Measurements from ENCODE around the gene TSPAN19. TPM values are rescaled to one million over a fixed set of nuclear protein-coding genes. Genes with fewer than 3 reads are reported as not detected.

Gene TSPAN19
- total and polyA plus RNA-seq, 9 of the 15 experiments (the other 6 are each of a cell fraction or from before 2014, with no cell fraction given), result not detected

GRCh38 chr12:84994426-84994825 lies 41.7 kb downstream of the TSPAN19 start:
- Histone ChIP-seq H3K9ac (ENCODE audit: insufficient read depth in 1 of 2, low read depth in 2 of 2, low read length in 2 of 2) (no peak overlapping the region), H3K27ac (ENCODE audit: extremely low read depth, low read depth, low read length) (no peak overlapping the region), H3K9me1 (ENCODE audit: control insufficient read depth, insufficient read depth, low read length) (no peaks in the 10 kb centered on the region), H3K27me3 (ENCODE audit: control insufficient read depth in 2 of 2, insufficient read depth in 2 of 2, low read length in 2 of 2) (no peaks in the 10 kb centered on the region), H3K36me3 (ENCODE audit: control insufficient read depth, insufficient read depth, low read length) (no peaks in the 10 kb centered on the region), H3K4me3 (no peak overlapping the region), H3K9me3 (replicated peaks; ENCODE audit: control insufficient read depth, insufficient read depth, low read depth, low read length) (no peaks in the 10 kb centered on the region), H3K4me1 (replicated peaks in 1 of 2; ENCODE audit: control insufficient read depth in 2 of 2, insufficient read depth in 2 of 2, low read length in 2 of 2) (no peaks in the 10 kb centered on the region), H4K20me1 (replicated peaks; ENCODE audit: control insufficient read depth, insufficient read depth, low read length) (no peaks in the 10 kb centered on the region), H3K4me2 (ENCODE audit: insufficient read depth, low read length) (no peak overlapping the region), H2AFZ (ENCODE audit: low read depth, low read length) (no peak overlapping the region), H3K79me2 (ENCODE audit: control insufficient read depth, insufficient read depth, low read length) (no peaks in the 10 kb centered on the region)
- TF ChIP-seq HMBOX1 (IDR thresholded peaks at IDR 0.05) (no peak), MAFK (IDR thresholded peaks at IDR 0.05; ENCODE audit: low read length) (no peak), TCF7 (IDR thresholded peaks at IDR 0.05; ENCODE audit: borderline replicate concordance) (no peak), NELFE (IDR thresholded peaks at IDR 0.05; ENCODE audit: insufficient read depth, insufficient read length) (no peak), IRF2 (CRISPR knock-in tag; IDR thresholded peaks at IDR 0.05) (no peak), KAT7 (CRISPR knock-in tag; IDR thresholded peaks at IDR 0.05; ENCODE audit: borderline replicate concordance) (no peak), MLX (CRISPR knock-in tag; conservative IDR thresholded peaks at IDR 0.05) (no peak), MCM7 (IDR thresholded peaks at IDR 0.05) (no peak), MITF (IDR thresholded peaks at IDR 0.05) (no peak), STAT5A (IDR thresholded peaks at IDR 0.05; ENCODE audit: borderline replicate concordance, low read length) (no peak), SMAD3 (CRISPR knock-in tag; conservative IDR thresholded peaks at IDR 0.05) (no peak), BDP1 (IDR thresholded peaks at IDR 0.05; ENCODE audit: insufficient read depth, insufficient read length) (no peak), NFIC (IDR thresholded peaks at IDR 0.05) (no peak), E2F4 (CRISPR knock-in tag; IDR thresholded peaks at IDR 0.05; ENCODE audit: low read depth) (no peak), ZNF217 (CRISPR knock-in tag; IDR thresholded peaks at IDR 0.05) (no peak)
- CTCF ChIA-PET (ENCODE audit: low intra/inter-chr PET ratio), result no interaction called here
- intact Hi-C loops (cut with micrococcal nuclease) (no loop called here), in situ Hi-C loops (cut with MboI) (no loop called here)
- POLR2A ChIA-PET, result no interaction called here
- BruUV-seq (replicated peaks), result no TSS peak
- ATAC-seq (no peak), DNase-seq (ENCODE audit: extremely low read depth in 1 of 4, low spot score in 3 of 4) (no peak), FAIRE-seq (no peak)

All from K562 (cell line).